HT-29 (cell line): ENCODE results near the gene SELENOF. TPM values are rescaled to one million over a fixed set of nuclear protein-coding genes. Genes with fewer than 3 reads are reported as not detected.
A peak's percentile ranks its signal among the peaks of the same experiment; 100 is the strongest.
"Not testable (repeated sequence)": the region's sequence is repeated elsewhere in the genome, so short reads cannot be mapped to it uniquely, and the experiment has no call there.

Experiments used
- DNase-seq: peaks from one replicate; pipeline ENCODE4 v3.0.0-alpha.2; 2015; ENCODE audit warnings: low spot score
- total RNA-seq: library from RNA; depleted of rRNA; stranded (reverse); fragments of >200 nt; shearing (Covaris generic); gene quantifications from 2 replicates; pipeline ENCODE4 v1.2.3, GENCODE V29; 2014

Gene SELENOF
- total RNA-seq, 1 experiment from 2014 or later, result 98.7 TPM

GRCh38 chr1:86916752-86917151 is 2.8 kb upstream of the SELENOF start:
- DNase-seq, result no peak

- peak; percentile 19 for DNase-seq
Observed at GRCh38 chr1:86915737-86916235, 1.9 kb upstream of the SELENOF start.

- DNase-seq, result peak; percentile 80
Observed at GRCh38 chr1:86914998-86915736, 1.2 kb upstream of the SELENOF start.

GRCh38 chr1:86914601-86914997 is 673 bp upstream of the SELENOF start, which contains the start of gene HS2ST1:
TSS of gene HS2ST1 (plus strand) at chr1:86914635.
- peak; percentile 54 for DNase-seq

GRCh38 chr1:86913399-86913895 is 479 bp downstream of the SELENOF start:
- DNase-seq, result peak; percentile 75

- peak; percentile 20 for DNase-seq
Observed at GRCh38 chr1:86912281-86912900, 1.5 kb downstream of the SELENOF start.

- no peak for DNase-seq
Observed at GRCh38 chr1:86906419-86906818, 7.5 kb downstream of the SELENOF start.

- no peak for DNase-seq
Observed at GRCh38 chr1:86905875-86906274, 8.1 kb downstream of the SELENOF start.

- not testable (repeated sequence) for DNase-seq
Observed at GRCh38 chr1:86899401-86899800, 14.5 kb downstream of the SELENOF start.

- no peak for DNase-seq
Observed at GRCh38 chr1:86888327-86888726, 25.6 kb downstream of the SELENOF start.

- DNase-seq, result no peak
Observed at GRCh38 chr1:86887479-86888162, 26.3 kb downstream of the SELENOF start.

GRCh38 chr1:86875722-86876121 is 38.2 kb downstream of the SELENOF start:
- no peak for DNase-seq

- no peak for DNase-seq
Observed at GRCh38 chr1:86872086-86872485, 41.8 kb downstream of the SELENOF start.

- DNase-seq, result no peak
Observed at GRCh38 chr1:86871001-86871400, 42.9 kb downstream of the SELENOF start.

GRCh38 chr1:86868477-86868876 is 45.4 kb downstream of the SELENOF start:
- no peak for DNase-seq

- not testable (repeated sequence) for DNase-seq
Observed at GRCh38 chr1:86867278-86867677, 46.6 kb downstream of the SELENOF start.

GRCh38 chr1:86866665-86867064 is 47.3 kb downstream of the SELENOF start:
- no peak for DNase-seq

- no peak for DNase-seq
Observed at GRCh38 chr1:86865973-86866637, 47.8 kb downstream of the SELENOF start.

GRCh38 chr1:86862920-86863319 is 51.0 kb downstream of the SELENOF start:
- DNase-seq, result no peak

- no peak for DNase-seq
Observed at GRCh38 chr1:86861424-86861823, 52.5 kb downstream of the SELENOF start.

- DNase-seq, result no peak
Observed at GRCh38 chr1:86860424-86860823, 53.5 kb downstream of the SELENOF start.

GRCh38 chr1:86860020-86860419 is 53.9 kb downstream of the SELENOF start:
- DNase-seq, result no peak
